ENCODE data around the gene GAS2L1.

The GAS2L1 gene

DNA sequence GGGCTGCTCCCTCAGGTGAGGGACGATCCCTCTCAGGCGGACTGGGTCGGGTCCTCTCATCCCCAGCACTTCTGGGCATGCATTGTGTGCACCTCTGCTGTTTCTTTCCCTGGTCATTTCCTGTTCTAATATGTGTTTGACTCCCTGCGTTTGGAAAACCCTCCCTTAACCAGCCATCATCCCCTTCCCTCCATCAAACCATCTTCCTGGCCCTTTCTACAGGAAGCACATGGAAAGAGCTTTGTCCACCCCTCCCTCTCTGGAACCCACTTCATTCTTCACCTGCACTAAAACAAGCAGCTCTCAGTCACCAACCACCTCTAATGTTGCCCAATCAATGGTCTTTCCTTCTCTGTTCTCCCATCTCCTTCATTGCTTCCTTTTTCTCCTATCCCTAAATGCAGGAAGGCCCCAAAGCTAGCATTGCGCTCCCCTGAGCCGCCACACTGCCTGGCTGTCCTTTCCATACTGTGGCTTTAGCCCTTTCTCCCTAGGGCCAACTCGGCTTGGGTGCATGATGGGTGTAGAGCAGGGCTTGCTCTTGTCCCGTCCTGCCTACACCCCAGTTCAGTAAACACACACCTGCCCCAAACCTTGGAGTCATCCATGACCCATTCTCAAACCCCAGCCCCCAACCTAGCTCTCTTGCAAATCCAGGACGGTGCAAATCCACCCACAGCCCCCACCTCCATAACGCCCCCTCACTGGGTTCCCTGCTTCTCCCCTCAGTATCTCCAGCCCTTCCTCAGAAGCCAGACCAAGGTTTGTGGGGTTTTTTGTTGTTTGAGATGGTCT lies 5.4 kb upstream of the GAS2L1 start:
- TF ChIP-seq, protein P1, sequence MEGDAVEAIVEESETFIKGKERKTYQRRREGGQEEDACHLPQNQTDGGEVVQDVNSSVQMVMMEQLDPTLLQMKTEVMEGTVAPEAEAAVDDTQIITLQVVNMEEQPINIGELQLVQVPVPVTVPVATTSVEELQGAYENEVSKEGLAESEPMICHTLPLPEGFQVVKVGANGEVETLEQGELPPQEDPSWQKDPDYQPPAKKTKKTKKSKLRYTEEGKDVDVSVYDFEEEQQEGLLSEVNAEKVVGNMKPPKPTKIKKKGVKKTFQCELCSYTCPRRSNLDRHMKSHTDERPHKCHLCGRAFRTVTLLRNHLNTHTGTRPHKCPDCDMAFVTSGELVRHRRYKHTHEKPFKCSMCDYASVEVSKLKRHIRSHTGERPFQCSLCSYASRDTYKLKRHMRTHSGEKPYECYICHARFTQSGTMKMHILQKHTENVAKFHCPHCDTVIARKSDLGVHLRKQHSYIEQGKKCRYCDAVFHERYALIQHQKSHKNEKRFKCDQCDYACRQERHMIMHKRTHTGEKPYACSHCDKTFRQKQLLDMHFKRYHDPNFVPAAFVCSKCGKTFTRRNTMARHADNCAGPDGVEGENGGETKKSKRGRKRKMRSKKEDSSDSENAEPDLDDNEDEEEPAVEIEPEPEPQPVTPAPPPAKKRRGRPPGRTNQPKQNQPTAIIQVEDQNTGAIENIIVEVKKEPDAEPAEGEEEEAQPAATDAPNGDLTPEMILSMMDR (IDR thresholded peaks at IDR 0.05), result no peak

DNA sequence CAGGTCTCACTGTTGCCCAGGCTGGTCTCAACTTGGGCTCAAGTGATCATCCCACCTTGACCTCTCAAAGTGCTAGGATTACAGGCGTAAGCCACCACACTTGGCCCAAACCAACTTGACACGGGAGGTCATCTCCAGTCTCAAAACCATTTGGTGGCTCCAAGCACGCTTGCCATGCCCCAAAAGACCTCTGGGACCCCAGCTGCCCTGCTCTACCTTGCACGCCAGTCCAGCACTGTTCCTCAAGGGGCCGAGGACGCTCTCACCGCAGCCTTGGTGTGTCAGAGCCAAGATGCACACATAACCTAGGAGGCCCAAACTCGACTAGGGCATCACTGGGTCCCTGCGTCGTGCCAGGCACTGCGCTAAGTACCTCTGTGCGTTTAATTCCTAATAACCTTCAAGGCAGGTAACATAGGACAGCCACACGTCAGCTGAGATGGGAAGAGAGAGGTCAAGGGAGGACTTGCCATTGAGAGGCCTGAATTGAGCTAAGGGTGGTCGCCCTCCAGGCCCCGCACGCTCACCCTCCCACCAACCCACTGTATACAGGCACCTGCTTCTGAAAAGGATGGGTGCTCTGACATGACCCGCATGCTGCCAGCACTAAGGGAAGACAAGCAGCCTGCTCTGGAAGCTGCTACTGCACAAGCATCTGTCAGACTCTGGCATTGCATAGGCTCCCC lies 4.6 kb upstream of the GAS2L1 start:
- TF ChIP-seq, protein P1 (IDR thresholded peaks at IDR 0.05), result no peak

DNA sequence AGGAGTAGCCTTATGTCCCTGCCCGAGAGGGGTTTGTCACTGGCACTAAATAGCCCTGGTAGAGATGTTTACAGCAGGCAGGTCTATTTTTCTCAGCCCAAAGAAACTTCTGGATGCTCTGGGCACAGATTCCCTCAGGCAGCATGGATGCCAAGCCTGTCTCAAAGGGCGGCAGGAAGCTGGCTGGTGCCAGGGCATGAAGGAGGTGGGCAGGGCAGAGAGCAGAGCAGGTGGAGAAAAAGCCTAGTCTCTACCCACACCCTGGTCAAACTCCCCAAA lies 4.1 kb upstream of the GAS2L1 start:
- TF ChIP-seq, protein P1 (IDR thresholded peaks at IDR 0.05), result no peak

DNA sequence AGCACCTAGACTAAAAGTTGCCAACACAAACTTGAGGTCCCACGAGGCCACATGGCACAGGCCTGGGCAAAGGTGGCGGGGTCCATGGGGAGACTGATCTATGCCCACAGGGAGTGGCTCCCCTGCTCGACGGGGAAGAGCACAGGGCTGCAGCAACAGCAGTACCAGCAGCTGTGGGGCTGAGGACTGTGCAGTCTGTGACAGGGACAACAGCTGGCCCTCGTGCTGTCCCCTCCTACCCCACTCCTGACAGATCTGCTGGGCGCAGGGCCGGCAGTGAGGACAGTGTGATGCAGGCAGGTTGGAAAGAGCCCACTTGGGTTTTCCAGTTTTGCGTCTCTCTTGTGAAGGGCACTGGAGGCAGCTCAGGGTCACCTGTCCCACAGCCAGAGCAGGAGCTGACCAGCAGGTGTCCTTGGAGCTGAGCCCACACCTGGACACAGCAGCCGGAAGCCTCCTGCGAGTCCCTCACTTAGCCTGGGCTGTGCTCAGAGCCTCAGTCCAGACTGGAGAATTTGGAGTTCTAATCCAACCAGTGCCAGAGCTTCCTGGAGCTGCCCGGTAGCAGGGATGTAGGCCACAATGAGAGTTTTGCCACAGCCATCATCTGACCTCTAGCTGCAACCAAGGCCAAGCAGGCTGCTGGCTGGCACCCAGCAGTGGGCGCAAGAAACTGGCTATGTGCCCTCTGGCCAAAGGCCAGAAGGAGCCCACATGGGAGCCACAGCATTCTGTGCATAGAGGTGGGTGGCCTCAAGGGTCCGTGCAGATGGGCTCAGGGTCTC lies 3.6 kb upstream of the GAS2L1 start:
- TF ChIP-seq, protein P1 (IDR thresholded peaks at IDR 0.05), result no peak

DNA sequence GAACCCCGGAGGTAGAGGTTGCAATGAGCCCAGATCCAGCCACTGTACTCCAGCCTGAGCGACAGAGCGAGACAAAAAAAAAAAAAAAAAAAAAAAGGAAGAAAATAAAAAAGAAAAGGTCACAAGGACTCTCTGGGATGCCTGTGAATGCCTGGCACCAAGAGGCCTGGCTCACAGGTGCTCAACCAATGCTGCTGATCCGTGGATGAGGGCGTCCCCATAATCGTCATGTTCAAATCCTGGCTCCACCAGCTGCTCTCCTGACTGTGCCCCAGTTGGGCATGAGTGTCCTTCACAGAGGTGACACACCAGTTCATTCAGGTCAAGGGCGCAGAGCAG lies 645 bp upstream of the GAS2L1 start:
- TF ChIP-seq, protein P1 (IDR thresholded peaks at IDR 0.05), result no peak

DNA sequence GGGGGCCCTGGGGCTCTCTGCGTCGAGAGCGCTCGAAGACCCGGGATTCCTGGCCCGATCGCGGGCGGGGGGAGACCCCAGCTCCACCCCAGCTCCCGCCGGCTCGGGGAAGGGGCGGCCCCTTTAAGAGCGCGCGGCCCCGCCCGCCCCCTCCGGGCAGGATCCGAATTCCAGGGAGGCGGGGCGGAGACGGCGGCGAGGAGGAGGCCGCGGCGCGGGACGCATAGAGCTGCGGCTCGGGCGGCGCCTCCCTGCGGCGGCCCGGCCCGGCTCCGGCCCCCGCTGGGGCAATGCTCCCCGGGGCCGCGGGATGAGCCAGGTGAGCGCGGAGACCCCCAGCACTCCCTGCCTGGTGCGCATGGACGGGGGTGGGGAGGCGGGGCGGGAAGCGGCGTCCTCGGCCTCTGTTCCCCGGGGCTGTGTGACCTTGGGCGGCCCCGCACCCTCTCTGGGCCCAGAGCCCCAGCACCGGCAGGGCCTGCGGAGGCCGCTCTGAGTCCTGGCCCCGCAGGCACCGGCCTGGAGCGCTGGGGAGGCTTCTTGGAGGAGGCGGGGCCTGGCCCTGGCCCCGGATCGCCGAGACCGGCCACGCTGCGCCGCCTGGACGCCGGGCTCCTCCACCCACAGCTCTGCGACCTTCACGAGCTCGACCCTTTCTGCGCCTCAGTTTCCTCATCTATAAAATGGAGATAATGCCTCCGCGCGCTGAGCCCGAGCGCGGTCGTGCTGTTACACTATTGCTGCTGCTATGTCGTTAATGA lies 565 bp downstream of the GAS2L1 start:
- TF ChIP-seq, protein P1 (IDR thresholded peaks at IDR 0.05), result 0 out of 2 replicates have a peak, but pooled peaks have one; percentile 25

DNA sequence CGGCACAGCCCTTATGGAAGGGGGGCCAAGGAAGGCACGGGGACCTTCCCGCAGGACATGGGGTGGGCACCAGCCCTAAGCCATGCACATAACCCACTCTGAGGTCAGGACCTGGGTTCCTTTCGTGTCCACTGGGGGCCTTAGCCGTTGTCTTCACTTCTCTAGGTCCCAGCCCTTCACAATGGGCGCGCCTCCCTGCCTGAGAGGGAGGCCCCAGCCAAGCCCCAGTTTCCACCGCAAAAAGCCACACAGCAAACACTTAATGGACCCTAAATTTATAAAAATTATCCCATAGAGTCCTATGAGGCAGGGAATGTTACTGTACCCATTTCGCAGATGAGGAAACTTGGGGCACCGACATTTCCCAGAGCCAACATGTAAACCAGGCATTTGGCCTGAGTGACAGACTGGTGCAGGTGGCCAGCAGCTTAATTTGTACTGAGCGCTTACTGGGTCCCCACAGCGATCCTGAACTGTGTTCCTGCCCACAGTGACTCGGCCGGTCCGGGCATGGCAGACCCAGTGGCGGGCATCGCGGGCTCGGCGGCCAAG lies 1.2 kb downstream of the GAS2L1 start:
- TF ChIP-seq, protein P1 (IDR thresholded peaks at IDR 0.05), result no peak
